GM12878 (cell line): ENCODE data around the gene CSDE1. TPM values are rescaled to one million over a fixed set of nuclear protein-coding genes. Genes with fewer than 3 reads are reported as not detected.

Experiments
- BRCA1 ChIP-seq: IDR thresholded peaks from 2 replicates; pipeline ENCODE4 v1.6.1; 2011; ENCODE audit warnings: low read depth, low read length, improper control_type of control experiment
- ESRRA ChIP-seq: IDR thresholded peaks from 2 replicates; pipeline ENCODE4 v1.6.1; 2012; ENCODE audit warnings: mild to moderate bottlenecking, low read length, improper control_type of control experiment
- EZH2 ChIP-seq: IDR thresholded peaks from 2 replicates; pipeline ENCODE4 v1.6.1; 2012; ENCODE audit warnings: low read depth, mild to moderate bottlenecking, control low read depth, inconsistent platforms, low read length, borderline replicate concordance; ENCODE audit not compliant: control insufficient read depth
- POLR2A ChIP-seq: IDR thresholded peaks from 2 replicates; pipeline ENCODE4 v1.6.1; 2011; ENCODE audit warnings: low read depth, mild to moderate bottlenecking, low read length
- RB1 ChIP-seq: fragments of 450-650 bp; formaldehyde crosslinking; IDR thresholded peaks from 2 replicates; pipeline ENCODE4 v1.6.1; 2017; ENCODE audit warnings: mild to moderate bottlenecking, borderline replicate concordance
- STAT3 ChIP-seq: IDR thresholded peaks from 2 replicates; pipeline ENCODE4 v1.6.1; 2011; ENCODE audit warnings: low read depth, low read length, improper control_type of control experiment
- TARDBP ChIP-seq: IDR thresholded peaks from 2 replicates; pipeline ENCODE4 v1.6.1; 2016; ENCODE audit warnings: borderline replicate concordance
- ZNF207 ChIP-seq: fragments of 450-650 bp; IDR thresholded peaks from 2 replicates; pipeline ENCODE4 v1.6.1; 2014; ENCODE audit warnings: antibody characterized with exemption, mild to moderate bottlenecking, borderline replicate concordance
- ZNF24 ChIP-seq: fragments of 450-650 bp; IDR thresholded peaks from 2 replicates; pipeline ENCODE4 v1.6.1; 2017; ENCODE audit warnings: antibody characterized with exemption, mild to moderate bottlenecking
- ZSCAN29 ChIP-seq: fragments of 450-650 bp; IDR thresholded peaks from 2 replicates; pipeline ENCODE4 v1.6.1; 2017; ENCODE audit warnings: mild to moderate bottlenecking, moderate library complexity
- polyA plus RNA-seq, 11 experiments: library from polyadenylated mRNA; depleted of rRNA in 4 of 11; unstranded in 6 of 11; stranded (reverse) in 5 of 11; fragments of >200 nt; fragmentation: Nextera tagmentation in 4 of 11; fragmentation: Illumina TruSeq in 1 of 11; extraction: Ambion mirVana in 4 of 11; extraction: Trizol in 1 of 11; gene quantifications; 1 replicate in 1 of 11; 2 replicates in 10 of 11; pipeline versions ENCODE4 v1.2.1 to v1.2.3, GENCODE V29; 2011 to 2016; ENCODE audit warnings: inconsistent platforms in 2 of 11, missing spikeins in 2 of 11, low read depth in 1 of 11
- total RNA-seq, 4 experiments: library from RNA; depleted of rRNA in 3 of 4; stranded (reverse); fragments of >200 nt in 3 of 4; fragmentation: Illumina TruSeq in 1 of 4; extraction: Trizol in 1 of 4; gene quantifications; 2 replicates each; pipeline versions ENCODE4 v1.2.1 to v1.2.3, GENCODE V29; 2013 to 2021
- TF ChIP-seq, protein P1 (sequence below): fragments of 450-650 bp; IDR thresholded peaks from 2 replicates; pipeline ENCODE4 v1.6.1; 2016; ENCODE audit warnings: mild to moderate bottlenecking, moderate library complexity, borderline replicate concordance
- TF ChIP-seq, protein P2 (sequence below): fragments of 450-650 bp; IDR thresholded peaks from 2 replicates; pipeline ENCODE4 v1.6.1; 2018; ENCODE audit warnings: mild to moderate bottlenecking, low read depth, moderate library complexity; ENCODE audit not compliant: partially characterized antibody
- TF ChIP-seq, protein P3 (sequence below): IDR thresholded peaks from 2 replicates; pipeline ENCODE4 v1.6.1; 2011; ENCODE audit warnings: mild to moderate bottlenecking, low read depth, low read length, moderate library complexity; ENCODE audit not compliant: insufficient replicate concordance
- TF ChIP-seq, protein P4 (sequence below): fragments of 450-650 bp; IDR thresholded peaks from 2 replicates; pipeline ENCODE4 v1.6.1; 2017; ENCODE audit warnings: mild to moderate bottlenecking, moderate library complexity

The CSDE1 gene
- total and polyA plus RNA-seq, 10 of the 15 experiments (the other 5 are each of a cell fraction or from before 2014, with no cell fraction given) = 130 to 390 (median 246) TPM

DNA sequence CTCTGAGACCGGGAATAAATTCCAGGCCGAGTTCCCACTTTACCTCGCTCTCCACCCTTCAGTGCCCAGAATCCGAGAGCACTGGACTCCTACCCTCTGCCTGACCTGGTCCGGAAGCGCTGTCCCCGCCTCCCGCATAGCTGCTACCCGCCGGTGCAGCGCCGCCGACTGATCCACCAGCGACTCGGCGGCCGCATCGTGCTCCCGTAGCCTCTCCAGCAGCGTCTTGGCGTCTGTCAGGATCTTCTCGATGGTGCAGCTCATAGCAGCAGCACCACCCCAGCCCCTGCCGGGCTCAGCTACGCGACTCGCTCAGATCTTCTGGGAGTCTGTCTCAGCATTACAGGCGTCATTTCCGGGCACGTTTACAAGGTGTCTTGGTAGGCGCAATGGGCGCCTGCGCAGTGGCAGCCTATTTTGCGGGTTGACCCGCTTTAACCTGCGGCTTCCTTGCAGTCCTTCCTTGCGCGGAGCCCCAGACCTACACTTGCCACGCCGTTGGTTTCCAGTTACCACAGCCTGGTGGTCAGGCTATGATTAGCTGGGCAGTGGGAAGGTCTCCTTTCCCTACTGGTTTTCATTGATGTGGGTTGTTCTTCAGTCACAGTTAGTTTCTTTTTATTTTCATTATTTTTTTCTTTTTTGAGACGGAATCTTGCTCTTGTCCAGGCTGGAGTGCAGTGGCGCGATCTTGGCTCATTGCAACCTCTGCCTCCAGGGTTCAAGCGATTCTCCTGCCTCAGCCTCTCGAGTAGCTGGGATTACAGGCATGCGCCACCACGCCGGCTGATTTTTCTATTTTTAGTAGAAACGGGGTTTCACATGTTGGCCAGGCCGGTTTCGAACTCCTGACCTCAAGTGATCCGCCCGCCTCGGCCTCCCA lies 22.8 kb upstream of the CSDE1 start, which contains the start of gene SIKE1 (continued):
- TF ChIP-seq EZH2 (no peak), TARDBP (no peak), BRCA1 (0 out of 2 replicates have a peak, but pooled peaks have one; percentile 21), STAT3 (no peak), ZSCAN29 (no peak), ZNF24 (no peak), ZNF207 (peak; percentile 73; the same call in 1 of the 2 replicates), POLR2A (peak; percentile 99), ESRRA (no peak), RB1 (0 out of 2 replicates have a peak, but pooled peaks have one; percentile 71)
- TF ChIP-seq, protein P1, sequence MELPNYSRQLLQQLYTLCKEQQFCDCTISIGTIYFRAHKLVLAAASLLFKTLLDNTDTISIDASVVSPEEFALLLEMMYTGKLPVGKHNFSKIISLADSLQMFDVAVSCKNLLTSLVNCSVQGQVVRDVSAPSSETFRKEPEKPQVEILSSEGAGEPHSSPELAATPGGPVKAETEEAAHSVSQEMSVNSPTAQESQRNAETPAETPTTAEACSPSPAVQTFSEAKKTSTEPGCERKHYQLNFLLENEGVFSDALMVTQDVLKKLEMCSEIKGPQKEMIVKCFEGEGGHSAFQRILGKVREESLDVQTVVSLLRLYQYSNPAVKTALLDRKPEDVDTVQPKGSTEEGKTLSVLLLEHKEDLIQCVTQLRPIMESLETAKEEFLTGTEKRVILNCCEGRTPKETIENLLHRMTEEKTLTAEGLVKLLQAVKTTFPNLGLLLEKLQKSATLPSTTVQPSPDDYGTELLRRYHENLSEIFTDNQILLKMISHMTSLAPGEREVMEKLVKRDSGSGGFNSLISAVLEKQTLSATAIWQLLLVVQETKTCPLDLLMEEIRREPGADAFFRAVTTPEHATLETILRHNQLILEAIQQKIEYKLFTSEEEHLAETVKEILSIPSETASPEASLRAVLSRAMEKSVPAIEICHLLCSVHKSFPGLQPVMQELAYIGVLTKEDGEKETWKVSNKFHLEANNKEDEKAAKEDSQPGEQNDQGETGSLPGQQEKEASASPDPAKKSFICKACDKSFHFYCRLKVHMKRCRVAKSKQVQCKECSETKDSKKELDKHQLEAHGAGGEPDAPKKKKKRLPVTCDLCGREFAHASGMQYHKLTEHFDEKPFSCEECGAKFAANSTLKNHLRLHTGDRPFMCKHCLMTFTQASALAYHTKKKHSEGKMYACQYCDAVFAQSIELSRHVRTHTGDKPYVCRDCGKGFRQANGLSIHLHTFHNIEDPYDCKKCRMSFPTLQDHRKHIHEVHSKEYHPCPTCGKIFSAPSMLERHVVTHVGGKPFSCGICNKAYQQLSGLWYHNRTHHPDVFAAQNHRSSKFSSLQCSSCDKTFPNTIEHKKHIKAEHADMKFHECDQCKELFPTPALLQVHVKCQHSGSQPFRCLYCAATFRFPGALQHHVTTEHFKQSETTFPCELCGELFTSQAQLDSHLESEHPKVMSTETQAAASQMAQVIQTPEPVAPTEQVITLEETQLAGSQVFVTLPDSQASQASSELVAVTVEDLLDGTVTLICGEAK = peak; percentile 86; the same call in 1 of the 2 replicates
- TF ChIP-seq, protein P2, sequence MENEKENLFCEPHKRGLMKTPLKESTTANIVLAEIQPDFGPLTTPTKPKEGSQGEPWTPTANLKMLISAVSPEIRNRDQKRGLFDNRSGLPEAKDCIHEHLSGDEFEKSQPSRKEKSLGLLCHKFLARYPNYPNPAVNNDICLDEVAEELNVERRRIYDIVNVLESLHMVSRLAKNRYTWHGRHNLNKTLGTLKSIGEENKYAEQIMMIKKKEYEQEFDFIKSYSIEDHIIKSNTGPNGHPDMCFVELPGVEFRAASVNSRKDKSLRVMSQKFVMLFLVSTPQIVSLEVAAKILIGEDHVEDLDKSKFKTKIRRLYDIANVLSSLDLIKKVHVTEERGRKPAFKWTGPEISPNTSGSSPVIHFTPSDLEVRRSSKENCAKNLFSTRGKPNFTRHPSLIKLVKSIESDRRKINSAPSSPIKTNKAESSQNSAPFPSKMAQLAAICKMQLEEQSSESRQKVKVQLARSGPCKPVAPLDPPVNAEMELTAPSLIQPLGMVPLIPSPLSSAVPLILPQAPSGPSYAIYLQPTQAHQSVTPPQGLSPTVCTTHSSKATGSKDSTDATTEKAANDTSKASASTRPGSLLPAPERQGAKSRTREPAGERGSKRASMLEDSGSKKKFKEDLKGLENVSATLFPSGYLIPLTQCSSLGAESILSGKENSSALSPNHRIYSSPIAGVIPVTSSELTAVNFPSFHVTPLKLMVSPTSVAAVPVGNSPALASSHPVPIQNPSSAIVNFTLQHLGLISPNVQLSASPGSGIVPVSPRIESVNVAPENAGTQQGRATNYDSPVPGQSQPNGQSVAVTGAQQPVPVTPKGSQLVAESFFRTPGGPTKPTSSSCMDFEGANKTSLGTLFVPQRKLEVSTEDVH = no peak
- TF ChIP-seq, protein P3, sequence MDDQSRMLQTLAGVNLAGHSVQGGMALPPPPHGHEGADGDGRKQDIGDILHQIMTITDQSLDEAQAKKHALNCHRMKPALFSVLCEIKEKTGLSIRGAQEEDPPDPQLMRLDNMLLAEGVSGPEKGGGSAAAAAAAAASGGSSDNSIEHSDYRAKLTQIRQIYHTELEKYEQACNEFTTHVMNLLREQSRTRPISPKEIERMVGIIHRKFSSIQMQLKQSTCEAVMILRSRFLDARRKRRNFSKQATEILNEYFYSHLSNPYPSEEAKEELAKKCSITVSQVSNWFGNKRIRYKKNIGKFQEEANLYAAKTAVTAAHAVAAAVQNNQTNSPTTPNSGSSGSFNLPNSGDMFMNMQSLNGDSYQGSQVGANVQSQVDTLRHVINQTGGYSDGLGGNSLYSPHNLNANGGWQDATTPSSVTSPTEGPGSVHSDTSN = no peak
- TF ChIP-seq, protein P4, sequence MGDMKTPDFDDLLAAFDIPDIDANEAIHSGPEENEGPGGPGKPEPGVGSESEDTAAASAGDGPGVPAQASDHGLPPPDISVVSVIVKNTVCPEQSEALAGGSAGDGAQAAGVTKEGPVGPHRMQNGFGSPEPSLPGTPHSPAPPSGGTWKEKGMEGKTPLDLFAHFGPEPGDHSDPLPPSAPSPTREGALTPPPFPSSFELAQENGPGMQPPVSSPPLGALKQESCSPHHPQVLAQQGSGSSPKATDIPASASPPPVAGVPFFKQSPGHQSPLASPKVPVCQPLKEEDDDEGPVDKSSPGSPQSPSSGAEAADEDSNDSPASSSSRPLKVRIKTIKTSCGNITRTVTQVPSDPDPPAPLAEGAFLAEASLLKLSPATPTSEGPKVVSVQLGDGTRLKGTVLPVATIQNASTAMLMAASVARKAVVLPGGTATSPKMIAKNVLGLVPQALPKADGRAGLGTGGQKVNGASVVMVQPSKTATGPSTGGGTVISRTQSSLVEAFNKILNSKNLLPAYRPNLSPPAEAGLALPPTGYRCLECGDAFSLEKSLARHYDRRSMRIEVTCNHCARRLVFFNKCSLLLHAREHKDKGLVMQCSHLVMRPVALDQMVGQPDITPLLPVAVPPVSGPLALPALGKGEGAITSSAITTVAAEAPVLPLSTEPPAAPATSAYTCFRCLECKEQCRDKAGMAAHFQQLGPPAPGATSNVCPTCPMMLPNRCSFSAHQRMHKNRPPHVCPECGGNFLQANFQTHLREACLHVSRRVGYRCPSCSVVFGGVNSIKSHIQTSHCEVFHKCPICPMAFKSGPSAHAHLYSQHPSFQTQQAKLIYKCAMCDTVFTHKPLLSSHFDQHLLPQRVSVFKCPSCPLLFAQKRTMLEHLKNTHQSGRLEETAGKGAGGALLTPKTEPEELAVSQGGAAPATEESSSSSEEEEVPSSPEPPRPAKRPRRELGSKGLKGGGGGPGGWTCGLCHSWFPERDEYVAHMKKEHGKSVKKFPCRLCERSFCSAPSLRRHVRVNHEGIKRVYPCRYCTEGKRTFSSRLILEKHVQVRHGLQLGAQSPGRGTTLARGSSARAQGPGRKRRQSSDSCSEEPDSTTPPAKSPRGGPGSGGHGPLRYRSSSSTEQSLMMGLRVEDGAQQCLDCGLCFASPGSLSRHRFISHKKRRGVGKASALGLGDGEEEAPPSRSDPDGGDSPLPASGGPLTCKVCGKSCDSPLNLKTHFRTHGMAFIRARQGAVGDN = peak; percentile 53
